Measurements from ENCODE around the gene PLEKHA7.

The PLEKHA7 gene

GRCh38 chr11:16946477-16947282 is 67.5 kb downstream of the PLEKHA7 start:
- no peak for DNase-seq

GRCh38 chr11:16945671-16946469 is 68.3 kb downstream of the PLEKHA7 start:
- DNase-seq = peak in 49 of 56 donors; percentile 9 to 74 (median 40)

GRCh38 chr11:16942911-16943310 is 71.3 kb downstream of the PLEKHA7 start:
- DNase-seq = no peak

DNA sequence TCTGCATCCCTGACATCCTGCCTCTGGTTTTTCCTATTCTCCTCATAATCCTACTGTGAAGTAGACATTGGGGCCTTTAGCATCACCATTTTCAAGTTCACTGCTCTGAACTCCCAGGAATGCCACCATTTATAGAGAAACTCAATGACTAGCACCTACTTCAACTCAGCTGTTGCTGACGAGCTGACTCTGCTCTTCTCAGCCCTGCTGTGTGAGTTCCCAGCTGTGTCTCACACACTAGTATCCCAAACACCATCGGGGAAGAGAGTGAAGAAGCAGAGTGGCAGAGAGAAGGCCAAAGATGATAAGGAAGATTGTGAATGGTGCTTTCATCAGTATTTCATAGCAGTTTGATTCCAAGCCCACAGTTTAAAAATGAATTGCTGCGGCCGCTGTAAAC is 71.9 kb downstream of the PLEKHA7 start:
- no peak for DNase-seq

- no peak for DNase-seq
These were observed 72.3 kb downstream of the PLEKHA7 start for GRCh38 chr11:16941935-16942334.

DNA sequence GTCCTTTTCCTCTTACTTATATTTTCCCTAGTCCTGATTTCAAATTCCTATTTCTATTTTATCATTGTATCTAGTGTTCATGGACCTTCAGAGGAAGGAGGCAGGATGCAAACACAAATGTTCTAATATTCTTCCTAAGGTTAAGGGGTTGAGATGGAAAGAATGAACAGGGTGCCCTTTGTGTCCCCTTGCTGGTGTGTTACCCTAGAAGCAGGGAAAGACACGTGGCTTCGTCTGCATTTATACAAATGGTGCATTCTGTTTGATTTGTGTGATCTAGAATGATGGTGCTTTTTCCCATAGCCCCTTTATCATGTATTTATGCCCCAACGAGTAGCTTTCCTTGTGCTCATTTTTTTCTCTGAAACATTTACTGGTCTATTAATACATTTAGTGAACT is 76.2 kb downstream of the PLEKHA7 start:
- DNase-seq = no peak

DNA sequence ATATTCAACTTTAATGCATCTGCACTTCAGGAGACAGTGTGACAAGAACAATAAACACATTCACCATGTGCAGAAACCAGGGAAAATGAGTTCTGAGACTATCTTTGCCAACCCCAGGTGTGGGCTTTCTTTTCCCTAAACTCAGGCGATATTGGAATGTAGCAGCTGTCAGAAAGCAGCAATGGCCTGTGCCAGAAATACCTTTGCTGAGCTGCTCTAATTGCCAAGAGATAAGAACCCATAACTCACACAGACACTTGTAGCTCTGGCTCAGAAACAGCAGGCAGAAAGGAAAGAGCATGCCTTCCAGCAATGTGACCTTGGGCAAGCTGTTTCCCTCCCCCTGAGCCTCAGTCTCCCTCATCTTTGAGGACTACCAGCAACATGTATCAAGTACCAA is 77.6 kb downstream of the PLEKHA7 start:
- DNase-seq = no peak

- DNase-seq = peak in 3 of 56 donors; percentile 2 to 14 (median 7)
These were observed 78.5 kb downstream of the PLEKHA7 start for GRCh38 chr11:16935518-16936302.

DNA sequence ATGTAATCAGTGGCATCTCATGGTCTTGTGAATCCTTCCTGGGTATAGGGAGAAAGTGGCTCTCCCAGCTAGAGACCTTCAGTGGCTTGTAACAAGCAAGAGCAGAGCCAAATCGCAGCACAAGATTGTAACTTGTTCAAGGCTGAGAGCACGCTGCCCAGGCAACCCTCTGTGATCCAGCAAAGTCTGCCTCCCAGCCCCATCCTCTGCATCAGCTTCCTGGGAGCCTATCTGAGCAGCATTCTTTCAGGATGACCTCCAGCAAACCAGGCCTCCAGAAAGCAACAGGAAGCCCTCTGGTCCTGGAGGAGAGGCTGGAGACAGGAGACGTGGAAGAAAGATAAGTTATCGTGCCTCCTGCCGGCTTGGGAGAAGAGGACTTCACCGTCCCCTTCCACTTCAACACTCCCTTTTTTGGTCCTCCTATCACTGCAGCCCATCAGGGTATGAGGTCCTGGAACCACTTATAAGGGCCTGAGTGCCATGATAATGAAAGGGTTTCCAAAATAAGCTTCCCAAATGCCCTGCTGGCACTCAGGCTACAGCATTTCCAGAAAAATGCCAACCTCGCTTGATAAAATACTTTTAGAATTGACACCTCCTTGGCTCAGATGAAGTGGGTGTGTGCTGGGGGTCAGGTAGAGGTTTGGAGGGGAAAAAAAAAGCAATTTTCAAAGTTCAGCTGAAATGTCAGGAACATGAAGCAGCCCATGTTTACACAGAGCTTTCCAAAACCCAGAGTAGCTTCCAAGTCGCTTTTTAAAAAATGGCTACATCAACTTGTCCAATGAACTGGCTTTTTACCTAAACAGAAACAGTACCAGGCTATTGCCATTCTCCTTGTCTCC is 80.2 kb downstream of the PLEKHA7 start:
- DNase-seq = no peak

GRCh38 chr11:16933291-16933690 is 80.9 kb downstream of the PLEKHA7 start:
- DNase-seq = no peak

- no peak for DNase-seq
These were observed 86.2 kb downstream of the PLEKHA7 start for GRCh38 chr11:16928044-16928443.

- DNase-seq = no peak
These were observed 87.2 kb downstream of the PLEKHA7 start for GRCh38 chr11:16926883-16927626.

DNA sequence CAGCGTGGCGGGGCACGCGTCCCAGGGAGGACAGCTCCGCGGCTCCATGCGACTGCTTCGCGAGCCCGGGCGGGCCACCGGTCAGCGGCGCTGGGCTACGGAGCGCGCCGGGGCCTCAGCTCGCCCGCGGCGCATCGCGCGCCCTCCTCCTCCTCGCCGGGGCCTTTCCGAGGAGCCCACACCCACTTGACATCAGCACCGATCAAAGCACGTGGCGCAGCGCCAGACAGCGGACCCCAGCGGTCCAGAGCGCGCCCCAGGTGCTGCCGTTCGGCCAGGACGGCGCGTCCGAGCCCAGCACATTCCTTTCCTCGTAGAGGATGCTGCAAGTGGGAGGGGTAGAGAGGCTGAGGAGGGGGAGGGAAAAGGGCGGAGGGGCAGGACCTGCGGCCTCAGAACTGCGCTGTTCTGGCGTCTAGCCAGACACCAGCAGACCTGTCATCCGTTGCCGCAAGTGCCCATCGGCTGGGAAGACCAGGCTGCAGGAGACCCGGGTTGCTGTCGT is 88.6 kb downstream of the PLEKHA7 start:
- DNase-seq = peak in 5 of 56 donors; percentile 13 to 46 (median 18)

DNA sequence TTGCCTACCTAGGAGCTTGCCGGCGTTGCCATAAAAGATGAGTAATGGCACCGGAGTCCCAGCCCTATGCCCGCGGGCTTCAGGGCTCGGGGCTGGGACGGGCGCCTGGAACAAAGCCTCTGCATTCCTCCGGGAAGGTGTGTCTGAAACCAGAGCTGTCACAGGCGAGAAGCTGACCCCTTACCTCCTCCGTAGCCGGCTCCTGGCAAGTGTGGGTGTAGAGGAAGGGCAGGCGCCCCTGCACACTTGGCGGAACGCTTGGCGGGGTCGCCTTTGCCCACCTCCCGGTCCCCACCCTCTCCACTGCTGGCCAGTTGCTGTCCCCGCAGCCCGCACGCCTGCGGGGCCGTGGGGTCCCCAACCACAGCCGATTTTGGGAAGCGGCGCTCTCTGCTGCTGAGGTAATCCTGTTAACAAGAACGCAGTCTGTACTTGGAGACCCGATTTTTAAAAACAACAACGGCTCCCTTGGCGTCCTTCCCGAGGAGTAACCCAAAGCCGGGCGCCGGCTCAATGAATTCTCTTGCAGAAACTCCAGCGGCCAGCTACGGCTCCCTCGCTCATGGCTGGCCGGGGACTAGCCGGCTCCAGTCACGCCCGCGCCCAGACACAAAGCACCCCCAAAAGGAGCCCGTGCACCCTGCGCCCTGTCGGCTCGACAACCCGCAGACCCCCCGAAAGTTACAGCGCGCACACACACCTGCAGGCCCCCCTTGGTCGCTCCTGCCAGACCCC is 89.2 kb downstream of the PLEKHA7 start:
- DNase-seq = peak in 27 of 56 donors; percentile 6 to 60 (median 29)

DNA sequence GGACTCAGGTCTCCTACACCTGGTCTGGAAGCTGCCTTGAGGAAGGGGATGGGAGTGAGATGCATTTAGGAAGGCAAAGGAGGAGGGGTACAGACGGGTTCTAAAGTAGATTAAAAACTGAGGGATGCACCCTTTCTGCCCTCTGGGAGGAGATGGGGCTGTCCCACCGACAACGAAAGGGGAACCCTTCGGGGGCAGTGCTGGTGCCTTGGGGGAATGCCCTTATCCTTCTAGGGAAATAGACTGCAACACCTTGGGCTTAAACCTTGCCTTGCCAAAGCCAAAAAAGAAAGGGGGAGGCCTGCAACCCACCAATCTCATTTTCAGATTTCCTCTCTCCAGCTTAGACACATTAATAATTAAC is 89.8 kb downstream of the PLEKHA7 start:
- DNase-seq = no peak

DNA sequence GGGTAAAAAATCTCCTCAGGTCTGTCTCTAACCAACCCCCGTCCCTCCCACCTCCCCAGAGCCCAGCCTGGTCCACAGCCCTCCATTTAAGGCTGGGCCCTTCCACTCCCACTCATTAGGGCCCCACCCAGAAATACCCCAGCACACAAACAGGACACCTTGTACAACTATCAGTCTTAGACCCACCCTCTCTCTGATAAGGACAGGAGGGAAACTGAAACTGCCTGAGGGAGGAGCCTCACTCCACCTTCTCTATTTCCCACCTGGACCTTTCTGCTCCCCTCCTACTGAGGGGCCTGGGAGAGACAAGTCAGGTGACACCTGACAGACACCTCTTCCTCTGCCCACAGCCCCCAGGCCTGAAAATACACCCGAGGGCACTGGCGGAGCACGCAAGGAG is 90.2 kb downstream of the PLEKHA7 start:
- DNase-seq = no peak

DNA sequence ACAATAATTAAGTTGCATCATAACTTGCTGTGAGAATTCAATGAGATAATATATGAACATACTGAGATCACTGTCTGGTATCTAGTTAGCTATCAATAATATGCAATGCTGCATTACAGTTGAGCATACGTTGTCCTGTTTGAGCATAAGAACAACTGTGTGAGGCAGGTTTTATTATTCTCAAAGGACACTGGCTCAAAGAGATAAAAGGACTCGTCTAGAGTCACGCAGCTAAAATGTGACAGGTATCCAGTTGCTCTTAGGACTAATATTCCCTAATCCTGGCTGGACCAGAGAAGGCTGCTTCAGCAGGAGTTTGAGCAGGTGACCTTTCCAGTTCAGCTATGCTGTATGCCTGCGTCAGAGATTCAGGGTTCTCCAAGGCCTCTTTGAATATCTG is 92.5 kb downstream of the PLEKHA7 start:
- no peak for DNase-seq

DNA sequence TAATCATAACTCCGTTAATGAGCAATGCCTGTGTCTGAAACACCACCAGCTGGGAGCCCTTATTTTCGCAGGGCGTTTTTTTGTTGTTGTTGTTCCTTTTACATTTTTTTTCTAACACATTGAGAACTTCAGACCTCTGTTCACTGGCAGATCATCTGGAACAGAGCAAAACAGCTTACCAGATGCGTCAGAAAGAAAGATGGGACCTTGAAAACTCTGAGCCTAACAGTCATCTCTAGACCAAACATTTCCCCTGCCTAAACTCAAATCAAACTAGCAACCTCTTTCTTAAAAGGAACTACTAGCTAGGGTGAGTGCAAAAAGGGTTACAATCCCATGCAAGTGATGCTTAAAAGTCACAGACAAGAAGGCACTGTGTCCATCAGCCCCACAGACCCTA is 93.2 kb downstream of the PLEKHA7 start:
- no peak for DNase-seq

GRCh38 chr11:16920559-16920958 is 93.7 kb downstream of the PLEKHA7 start:
- DNase-seq = no peak
